Left renal cortex interstitium (tissue), 4 donors: ENCODE results near the gene IL17RA. TPM values are rescaled to one million over a fixed set of nuclear protein-coding genes. Genes with fewer than 3 reads are reported as not detected.

ENCODE experiments used
- DNase-seq, 4 donors: peaks; one replicate each; pipeline ENCODE4 v3.0.0-alpha.2; 2013; ENCODE audit warnings: low read depth in 4 of 4, low spot score in 2 of 4, missing footprints in 1 of 4
- polyA plus RNA-seq, 4 donors: library from polyadenylated mRNA; unstranded; fragments of 120-200 nt; gene quantifications; one replicate each; pipeline ENCODE4 v1.2.1, GENCODE V29; 2013; ENCODE audit not compliant: insufficient read length in 4 of 4

The IL17RA gene
- polyA plus RNA-seq, 4 donors = 4.6 to 7.8 (median 5.2) TPM

- no peak for DNase-seq
These were observed 20.6 kb downstream of the IL17RA start for GRCh38 chr22:17105143-17106129.

- no peak for DNase-seq
These were observed 21.5 kb downstream of the IL17RA start for GRCh38 chr22:17106161-17106784.

DNA sequence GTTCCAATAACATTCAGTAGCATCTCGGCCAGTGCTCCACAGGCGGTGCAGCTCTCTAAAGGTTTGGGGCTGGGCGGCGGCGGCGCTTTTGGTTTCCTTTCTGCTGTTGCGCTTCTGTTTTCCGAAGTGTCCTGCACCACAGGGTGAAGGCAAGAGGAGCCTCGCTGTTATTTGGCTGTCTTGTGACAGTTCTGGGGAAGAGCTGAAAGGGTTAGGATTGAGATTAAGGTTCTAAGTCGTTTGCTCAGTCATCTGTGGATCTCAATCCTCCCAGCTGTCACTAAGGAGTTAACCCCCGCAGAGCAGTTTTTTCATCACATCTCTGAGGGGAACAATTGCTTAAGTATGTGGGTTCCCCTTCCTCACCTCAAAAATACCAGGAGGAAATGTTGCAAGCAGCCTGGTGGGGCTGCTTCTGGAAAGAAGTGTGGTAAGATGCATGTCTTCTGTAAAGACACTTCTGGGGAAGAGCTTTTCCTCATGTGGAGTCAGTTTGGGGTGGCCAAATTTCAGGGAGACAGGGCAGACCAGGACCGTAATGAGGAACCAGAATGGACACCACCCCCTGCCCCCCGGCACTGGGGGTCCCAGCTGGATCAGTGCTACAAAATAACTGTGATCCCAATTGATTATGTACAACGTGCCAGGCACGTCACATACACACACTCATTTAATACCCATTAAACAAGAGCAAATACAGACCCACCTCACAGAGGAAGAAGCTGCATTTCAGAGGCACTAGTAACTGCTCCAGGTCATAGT is 22.2 kb downstream of the IL17RA start:
- no peak for DNase-seq

GRCh38 chr22:17107547-17107810 is 22.7 kb downstream of the IL17RA start:
- no peak for DNase-seq

- no peak for DNase-seq
These were observed 23.7 kb downstream of the IL17RA start for GRCh38 chr22:17108256-17109112.

DNA sequence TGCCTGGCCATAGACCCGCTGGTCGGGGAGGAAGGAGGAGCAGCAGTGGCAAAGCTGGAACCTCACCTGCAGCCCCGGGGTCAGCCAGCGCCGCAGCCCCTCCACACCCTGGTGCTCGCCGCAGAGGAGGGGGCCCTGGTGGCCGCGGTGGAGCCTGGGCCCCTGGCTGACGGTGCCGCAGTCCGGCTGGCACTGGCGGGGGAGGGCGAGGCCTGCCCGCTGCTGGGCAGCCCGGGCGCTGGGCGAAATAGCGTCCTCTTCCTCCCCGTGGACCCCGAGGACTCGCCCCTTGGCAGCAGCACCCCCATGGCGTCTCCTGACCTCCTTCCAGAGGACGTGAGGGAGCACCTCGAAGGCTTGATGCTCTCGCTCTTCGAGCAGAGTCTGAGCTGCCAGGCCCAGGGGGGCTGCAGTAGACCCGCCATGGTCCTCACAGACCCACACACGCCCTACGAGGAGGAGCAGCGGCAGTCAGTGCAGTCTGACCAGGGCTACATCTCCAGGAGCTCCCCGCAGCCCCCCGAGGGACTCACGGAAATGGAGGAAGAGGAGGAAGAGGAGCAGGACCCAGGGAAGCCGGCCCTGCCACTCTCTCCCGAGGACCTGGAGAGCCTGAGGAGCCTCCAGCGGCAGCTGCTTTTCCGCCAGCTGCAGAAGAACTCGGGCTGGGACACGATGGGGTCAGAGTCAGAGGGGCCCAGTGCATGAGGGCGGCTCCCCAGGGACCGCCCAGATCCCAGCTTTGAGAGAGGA is 24.5 kb downstream of the IL17RA start:
- DNase-seq = no peak

DNA sequence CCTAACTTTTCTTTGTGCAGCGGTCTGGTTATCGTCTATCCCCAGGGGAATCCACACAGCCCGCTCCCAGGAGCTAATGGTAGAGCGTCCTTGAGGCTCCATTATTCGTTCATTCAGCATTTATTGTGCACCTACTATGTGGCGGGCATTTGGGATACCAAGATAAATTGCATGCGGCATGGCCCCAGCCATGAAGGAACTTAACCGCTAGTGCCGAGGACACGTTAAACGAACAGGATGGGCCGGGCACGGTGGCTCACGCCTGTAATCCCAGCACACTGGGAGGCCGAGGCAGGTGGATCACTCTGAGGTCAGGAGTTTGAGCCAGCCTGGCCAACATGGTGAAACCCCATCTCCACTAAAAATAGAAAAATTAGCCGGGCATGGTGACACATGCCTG is 25.2 kb downstream of the IL17RA start:
- no peak for DNase-seq

DNA sequence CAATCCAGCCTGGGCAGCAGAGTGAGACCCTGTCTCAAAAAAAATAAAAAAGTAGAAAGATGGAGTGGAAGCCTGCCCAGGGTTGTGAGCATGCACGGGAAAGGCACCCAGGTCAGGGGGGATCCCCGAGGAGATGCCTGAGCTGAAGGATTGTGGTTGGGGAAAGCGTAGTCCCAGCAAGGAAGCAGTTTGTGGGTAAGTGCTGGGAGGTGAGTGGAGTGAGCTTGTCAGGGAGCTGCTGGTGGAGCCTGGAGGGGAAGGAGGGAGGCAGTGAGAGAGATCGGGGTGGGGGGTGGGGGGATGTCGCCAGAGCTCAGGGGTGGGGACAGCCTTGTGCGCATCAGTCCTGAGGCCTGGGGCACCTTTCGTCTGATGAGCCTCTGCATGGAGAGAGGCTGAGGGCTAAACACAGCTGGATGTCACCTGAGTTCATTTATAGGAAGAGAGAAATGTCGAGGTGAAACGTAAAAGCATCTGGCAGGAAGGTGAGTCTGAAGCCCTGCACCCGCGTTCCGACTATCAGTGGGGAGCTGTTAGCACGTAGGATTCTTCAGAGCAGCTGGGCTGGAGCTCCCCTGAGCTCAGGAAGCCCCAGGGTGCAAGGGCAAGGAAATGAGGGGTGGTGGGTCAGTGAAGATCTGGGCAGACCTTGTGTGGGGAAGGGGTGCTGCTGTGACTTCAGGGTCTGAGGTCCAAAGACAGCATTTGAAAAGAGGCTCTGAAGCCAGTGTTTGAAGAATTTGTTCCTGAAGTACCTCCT is 26.2 kb downstream of the IL17RA start:
- DNase-seq = no peak

DNA sequence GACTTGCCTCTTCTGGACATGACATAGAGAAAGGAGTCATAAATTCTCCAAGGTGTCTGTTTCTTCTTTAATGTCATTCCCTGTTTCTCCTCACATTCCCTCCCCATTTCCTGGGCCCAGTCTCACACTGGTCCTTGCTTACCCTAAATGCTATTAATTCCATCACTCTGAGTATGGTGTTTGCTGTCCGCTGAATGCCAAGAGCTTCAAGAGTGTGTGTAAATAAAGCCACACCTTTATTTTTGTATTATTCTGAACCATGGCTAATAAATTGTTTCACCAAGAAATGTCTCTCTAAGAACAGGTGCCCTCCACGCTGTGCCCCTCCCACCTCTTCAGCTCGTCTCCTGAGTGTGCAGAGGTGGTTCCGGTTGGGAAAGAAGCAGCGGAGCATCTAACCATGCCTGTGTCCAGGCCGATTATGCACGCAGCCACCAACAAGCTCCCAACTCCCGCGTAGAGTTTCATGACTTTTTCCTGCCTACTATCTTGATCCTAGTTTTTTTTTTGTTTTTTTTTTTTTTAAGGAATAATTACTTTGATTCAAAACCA is 27.8 kb downstream of the IL17RA start:
- DNase-seq = no peak

GRCh38 chr22:17113600-17113999 is 28.8 kb downstream of the IL17RA start:
- no peak for DNase-seq

DNA sequence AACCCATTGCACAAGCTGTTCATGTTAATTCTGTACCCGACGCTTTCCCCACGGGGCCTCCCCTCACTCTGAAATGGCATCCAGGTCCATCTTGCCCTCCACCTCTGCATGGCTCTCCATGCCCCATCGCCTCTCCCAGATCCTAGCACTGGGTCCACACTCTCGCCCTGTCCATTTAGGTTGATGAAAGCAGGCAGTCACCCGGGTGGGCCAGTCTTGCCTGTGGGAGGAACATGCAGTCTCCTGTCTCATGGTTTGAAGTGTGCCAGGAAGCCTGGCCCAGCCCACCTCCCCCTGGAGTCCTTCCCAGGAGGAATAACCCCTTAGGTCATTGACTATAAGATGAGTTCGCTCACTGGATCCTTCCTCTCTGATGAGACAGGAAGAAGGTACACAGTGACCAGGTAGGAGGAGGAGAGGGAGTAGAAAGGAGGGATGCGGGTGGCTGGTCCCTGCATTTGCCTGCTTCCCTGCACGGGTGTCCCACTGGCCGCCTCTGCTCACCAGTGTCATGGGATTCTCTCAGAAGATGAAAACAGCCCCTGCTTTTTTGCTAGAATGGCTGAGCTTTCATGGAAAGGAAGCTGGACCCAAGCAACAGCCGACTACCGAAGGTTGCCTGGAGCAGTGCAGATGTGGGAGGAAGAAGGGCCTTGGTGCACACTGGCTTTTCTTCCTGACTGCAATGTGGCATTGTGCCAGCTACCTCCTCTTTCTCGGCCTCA is 29.5 kb downstream of the IL17RA start:
- DNase-seq = no peak

DNA sequence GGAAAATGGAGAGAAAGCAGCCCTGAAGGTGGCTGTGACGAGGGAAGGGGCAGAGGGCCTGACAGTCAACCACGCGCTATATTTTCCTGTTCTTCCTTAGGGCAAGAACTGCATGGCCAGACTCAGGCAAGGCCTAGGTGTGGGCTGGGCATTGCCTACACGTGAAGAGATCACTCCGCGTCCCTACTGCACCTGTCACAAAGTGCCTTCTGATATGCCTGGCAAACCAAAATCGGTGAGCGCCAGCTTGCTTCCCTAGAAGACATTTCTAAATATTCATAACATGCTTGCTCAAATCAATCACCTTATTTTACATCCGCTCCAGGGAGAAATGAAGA is 30.1 kb downstream of the IL17RA start:
- no peak for DNase-seq

- no peak for DNase-seq
These were observed 30.4 kb downstream of the IL17RA start for GRCh38 chr22:17115236-17115635.

DNA sequence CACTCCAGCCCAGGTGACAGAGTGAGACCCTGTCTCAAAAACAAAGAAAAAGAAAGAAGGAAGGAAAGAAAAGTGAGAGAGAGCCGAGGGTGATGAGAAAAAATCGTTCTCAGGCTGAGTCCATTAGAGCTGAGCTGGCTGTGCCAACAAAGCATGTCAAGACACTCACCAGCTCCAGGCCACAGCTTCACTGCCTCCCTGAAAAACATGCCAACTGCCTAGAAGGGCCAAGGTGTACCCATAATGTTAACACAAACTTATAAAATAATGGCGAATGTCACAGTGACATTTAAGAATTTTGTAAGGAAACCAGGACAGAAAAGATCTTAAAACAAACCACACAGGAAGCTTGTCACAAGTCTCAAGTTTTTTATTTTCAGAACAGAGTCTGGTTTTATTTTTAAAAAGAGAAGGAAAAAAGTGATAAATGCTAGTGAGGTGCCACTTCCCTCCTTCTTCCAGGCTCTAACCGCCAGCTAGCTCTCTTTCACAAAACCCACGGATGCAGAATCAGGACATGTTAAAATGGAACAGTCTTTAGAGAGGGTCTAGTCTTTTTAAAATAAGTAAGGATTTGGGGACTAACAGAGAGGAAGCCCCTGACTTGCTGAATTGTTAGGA is 31.3 kb downstream of the IL17RA start:
- DNase-seq = no peak

DNA sequence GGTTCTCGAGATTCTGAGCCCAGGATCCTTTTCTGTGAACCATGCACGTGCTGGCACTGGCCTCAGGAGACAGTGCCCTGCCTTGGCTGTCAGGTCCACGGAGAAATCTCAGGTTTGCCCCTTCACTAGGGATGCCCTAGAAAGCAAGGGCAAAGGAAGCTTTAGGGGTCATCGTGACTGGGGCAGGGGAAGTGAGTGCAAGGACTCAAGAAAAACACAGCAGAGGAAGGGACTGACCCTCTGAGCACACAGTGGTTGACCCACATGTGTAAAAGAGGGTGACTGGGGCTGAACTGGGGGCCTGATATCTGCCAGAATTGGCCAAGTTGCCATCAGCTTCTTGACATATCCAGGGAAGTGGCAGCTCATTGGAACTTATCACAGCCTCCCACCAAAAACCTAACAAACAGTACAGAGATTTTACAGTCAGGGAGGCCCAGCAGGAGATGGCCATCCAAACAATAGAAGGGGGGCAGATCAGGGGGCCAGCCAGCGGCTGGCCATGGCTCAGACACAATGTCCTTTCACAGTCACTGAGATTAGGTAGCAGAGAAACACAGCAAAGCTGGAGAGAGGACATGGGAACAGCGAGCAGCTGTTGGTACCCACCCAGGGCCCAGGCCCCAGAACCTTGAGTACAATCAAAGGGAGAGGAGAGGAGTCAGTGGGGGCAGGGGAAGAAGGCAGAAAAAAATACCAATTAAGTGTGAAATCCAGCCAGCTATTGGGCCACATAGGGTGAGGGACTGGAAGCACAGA is 32.0 kb downstream of the IL17RA start:
- no peak for DNase-seq

- no peak for DNase-seq
These were observed 32.6 kb downstream of the IL17RA start for GRCh38 chr22:17117400-17117799.

GRCh38 chr22:17117890-17118289 is 33.1 kb downstream of the IL17RA start:
- DNase-seq = no peak
